DOHH2 (cell line): ENCODE results near the gene KCNIP3.

Experiments used
- CTCF ChIP-seq: fragments of 200-600 bp; sonication (generic); IDR thresholded peaks from one replicate; pipeline ENCODE4 v1.5.1; 2014; ENCODE audit warnings: antibody characterized with exemption, mild to moderate bottlenecking, low read depth, low read length; ENCODE audit not compliant: poor library complexity, severe bottlenecking
- EZH2phosphoT487 ChIP-seq: fragments of 200-600 bp; sonication (generic); IDR thresholded peaks from 2 replicates; pipeline ENCODE4 v1.6.1; 2017; ENCODE audit warnings: borderline replicate concordance, mild to moderate bottlenecking, antibody characterized with exemption, low read length, moderate library complexity, mixed read lengths

GRCh38 chr2:95283562-95283961, 13.6 kb upstream of the KCNIP3 start:
- no peak for TF ChIP-seq EZH2phosphoT487
- TF ChIP-seq CTCF: no peak
